ENCODE measurements around the gene APBB2. TPM values are rescaled to one million over a fixed set of nuclear protein-coding genes. Genes with fewer than 3 reads are reported as not detected.

Gene APBB2
- 0.23 TPM for polyA plus RNA-seq

- H3K27me3 Mint-ChIP-seq, result peaks cover 38% of the 10 kb centered on the region
- peaks cover 16 to 24% (median 22%) of the 10 kb centered on the region in 3 donors for H3K4me1 Mint-ChIP-seq
- H3K4me3 Mint-ChIP-seq, result peak within 1 kb of the TSS; percentile 80 to 95 (median 90)
- no peak within 1 kb of the TSS for H3K27ac Mint-ChIP-seq
- no peaks in the 10 kb centered on the region for H3K9me3 Mint-ChIP-seq
- peaks cover 2% of the 10 kb centered on the region for H3K36me3 Mint-ChIP-seq
These were observed at the start of gene APBB2 for GRCh38 chr4:41214136-41214824. Gene APBB2 (minus strand): TSS chr4:41214542. CDS start chr4:41033254, 181,288 bp downstream.

DNA sequence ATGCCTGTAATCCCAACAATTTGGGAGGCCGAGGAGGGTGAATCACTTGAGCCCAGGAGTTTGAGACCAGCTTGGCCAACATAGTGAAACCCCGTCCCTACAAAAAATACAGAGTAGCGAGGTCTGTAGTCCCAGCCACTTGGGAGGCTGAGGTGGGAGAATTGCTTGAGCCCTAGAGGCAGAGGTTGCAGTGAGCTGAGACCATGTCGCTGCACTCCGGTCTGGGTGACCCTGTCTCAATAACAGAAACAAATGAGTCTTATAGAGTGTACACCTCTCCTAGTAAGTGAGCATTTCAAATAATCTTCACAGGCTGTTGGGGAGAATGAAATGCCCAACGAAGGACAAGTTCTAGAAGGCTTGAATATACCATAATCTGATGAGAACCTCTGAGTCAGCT, 47.9 kb upstream of the APBB2 start:
- no peak overlapping the region for H3K27ac Mint-ChIP-seq
- no peaks in the 10 kb centered on the region for H3K9me3 Mint-ChIP-seq
- no peak overlapping the region for H3K4me3 Mint-ChIP-seq
- no peaks in the 10 kb centered on the region for H3K36me3 Mint-ChIP-seq
- peaks cover 15% of the 10 kb centered on the region for H3K27me3 Mint-ChIP-seq
- peaks cover 5 to 12% (median 6%) of the 10 kb centered on the region in 3 donors for H3K4me1 Mint-ChIP-seq

DNA sequence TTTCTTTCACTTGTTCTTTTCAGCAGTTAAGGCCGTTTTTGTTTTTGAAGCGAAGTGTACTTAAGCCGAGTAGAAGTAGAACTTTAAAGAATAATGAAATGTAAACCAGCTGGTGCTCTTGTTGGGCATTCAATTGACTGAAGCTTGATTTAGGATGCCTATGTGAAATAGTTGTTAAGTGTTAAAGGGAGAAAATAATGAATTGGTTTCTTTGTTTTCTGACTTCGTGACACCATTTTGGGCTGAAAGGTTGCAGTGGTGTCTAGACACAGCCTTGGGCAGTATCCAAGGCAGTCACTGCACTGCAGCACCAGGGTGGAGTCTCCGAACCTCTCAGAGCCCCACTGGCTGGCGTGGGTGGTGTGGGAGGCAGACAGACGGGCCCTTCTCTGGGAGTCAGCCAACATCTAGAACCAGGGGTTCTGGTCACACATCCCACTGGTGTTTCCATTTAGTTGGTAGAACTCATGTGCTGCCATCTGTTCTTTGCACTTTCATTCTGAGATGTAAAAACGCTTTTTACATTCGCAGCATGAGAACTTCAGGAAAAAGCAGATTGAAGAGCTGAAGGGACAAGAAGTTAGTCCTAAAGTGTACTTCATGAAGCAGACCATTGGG, 45.9 kb upstream of the APBB2 start:
- Mint-ChIP-seq H3K27ac (no peak overlapping the region), H3K4me3 (no peak overlapping the region), H3K4me1 (peaks cover 6 to 20% (median 14%) of the 10 kb centered on the region in 3 donors), H3K9me3 (no peaks in the 10 kb centered on the region), H3K27me3 (peaks cover 31% of the 10 kb centered on the region), H3K36me3 (no peaks in the 10 kb centered on the region)

DNA sequence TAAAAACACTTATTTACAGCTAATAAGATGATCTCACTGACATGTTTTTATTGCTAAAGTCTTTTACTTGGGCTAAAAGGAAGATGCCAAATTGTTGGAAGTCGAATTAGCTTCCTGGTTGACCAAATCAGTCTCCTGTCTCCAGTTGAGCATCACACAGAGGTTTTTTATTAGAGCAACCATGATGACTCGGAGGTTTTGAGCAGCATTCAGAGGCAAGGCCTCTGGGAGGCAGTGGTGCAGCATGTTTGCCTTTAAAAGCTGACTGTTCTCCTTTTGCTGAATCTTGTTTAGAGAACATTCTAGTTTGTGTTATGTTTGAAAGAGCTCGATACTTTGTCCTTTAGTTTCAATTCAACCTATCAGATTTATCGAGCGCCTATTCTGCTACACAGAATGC, 44.4 kb upstream of the APBB2 start:
- peaks cover 6 to 20% (median 14%) of the 10 kb centered on the region in 3 donors for H3K4me1 Mint-ChIP-seq
- H3K27me3 Mint-ChIP-seq, result peaks cover 41% of the 10 kb centered on the region
- H3K9me3 Mint-ChIP-seq, result no peaks in the 10 kb centered on the region
- H3K36me3 Mint-ChIP-seq, result no peaks in the 10 kb centered on the region
- peak overlapping the region in 1 of 4 donors; percentile 78 for H3K4me3 Mint-ChIP-seq
- H3K27ac Mint-ChIP-seq, result no peak overlapping the region

DNA sequence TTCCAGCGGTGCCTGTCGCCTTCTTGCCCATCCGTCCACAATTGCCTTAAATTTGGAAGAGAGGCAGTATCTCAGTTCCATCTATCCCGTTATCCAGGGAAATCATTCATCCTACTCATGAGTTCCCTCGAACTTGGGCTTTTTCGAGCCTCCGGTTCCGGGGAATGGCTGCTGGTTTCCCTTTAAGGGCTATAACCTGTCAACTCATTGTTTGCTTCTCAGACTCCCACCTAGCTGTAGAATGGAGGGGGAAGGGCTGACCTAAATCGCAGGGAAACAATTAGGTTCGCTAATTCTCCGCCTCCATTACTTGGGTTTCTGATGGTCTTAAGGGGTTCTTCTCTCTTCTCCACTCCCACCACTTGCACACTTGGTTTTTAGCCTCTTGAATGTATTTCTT, 43.6 kb upstream of the APBB2 start:
- Mint-ChIP-seq H3K27me3 (peaks cover 41% of the 10 kb centered on the region), H3K27ac (no peak overlapping the region), H3K4me3 (peak overlapping the region; percentile 68 to 89 (median 80)), H3K9me3 (no peaks in the 10 kb centered on the region), H3K36me3 (no peaks in the 10 kb centered on the region), H3K4me1 (peaks cover 6 to 20% (median 14%) of the 10 kb centered on the region in 3 donors)

- Mint-ChIP-seq H3K4me1 (peaks cover 6 to 20% (median 14%) of the 10 kb centered on the region in 3 donors), H3K27me3 (peaks cover 41% of the 10 kb centered on the region), H3K4me3 (peak overlapping the region in 3 of 4 donors; percentile 68 to 89 (median 82)), H3K9me3 (no peaks in the 10 kb centered on the region), H3K27ac (no peak overlapping the region), H3K36me3 (no peaks in the 10 kb centered on the region)
These were observed 43.0 kb upstream of the APBB2 start for GRCh38 chr4:41257257-41257901.

- H3K9me3 Mint-ChIP-seq, result no peaks in the 10 kb centered on the region
- peak within 1 kb of the TSS; percentile 39 to 89 (median 75) for H3K4me3 Mint-ChIP-seq
- H3K4me1 Mint-ChIP-seq, result peaks cover 6 to 20% (median 14%) of the 10 kb centered on the region in 3 donors
- no peak within 1 kb of the TSS for H3K27ac Mint-ChIP-seq
- no peaks in the 10 kb centered on the region for H3K36me3 Mint-ChIP-seq
- peaks cover 41% of the 10 kb centered on the region for H3K27me3 Mint-ChIP-seq
These were observed 42.5 kb upstream of the APBB2 start, which contains the start of gene UCHL1 for GRCh38 chr4:41256740-41257256. Gene UCHL1 (plus strand): TSS chr4:41256928. CDS start chr4:41256977, 49 bp downstream.

DNA sequence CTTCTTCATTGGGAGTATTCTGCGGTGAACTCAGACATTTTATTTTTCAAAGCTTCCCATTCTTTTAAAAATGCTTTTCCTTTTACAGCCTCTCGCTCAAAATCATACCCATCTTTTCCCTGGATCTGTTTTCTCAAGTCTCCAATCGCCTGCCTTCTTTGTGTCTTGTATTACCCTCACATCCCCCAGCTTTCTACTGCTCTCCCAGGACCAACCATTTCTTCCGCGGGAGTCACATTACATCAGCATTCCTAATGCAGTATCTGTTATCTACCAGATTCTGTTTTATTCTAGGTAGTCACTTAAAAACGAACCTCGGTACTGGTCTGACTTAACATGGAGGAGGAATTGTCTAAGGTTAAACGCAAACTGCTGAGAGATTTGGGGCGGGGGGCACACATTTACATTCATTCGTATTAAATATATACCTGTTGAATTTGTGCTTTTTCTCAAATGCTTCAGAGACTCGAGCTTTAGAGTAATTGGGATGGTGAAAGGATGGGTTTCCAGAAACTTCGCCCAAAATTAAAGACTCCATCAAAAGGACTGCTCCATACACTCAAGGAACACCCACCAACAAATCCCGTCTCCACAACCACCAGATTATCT, 41.9 kb upstream of the APBB2 start:
- Mint-ChIP-seq H3K36me3 (no peaks in the 10 kb centered on the region), H3K27ac (no peak overlapping the region), H3K4me1 (peaks cover 6 to 20% (median 14%) of the 10 kb centered on the region in 3 donors), H3K4me3 (peak overlapping the region; percentile 39 to 76 (median 66)), H3K9me3 (no peaks in the 10 kb centered on the region), H3K27me3 (peaks cover 36% of the 10 kb centered on the region)

- no peaks in the 10 kb centered on the region for H3K36me3 Mint-ChIP-seq
- no peak overlapping the region for H3K27ac Mint-ChIP-seq
- no peaks in the 10 kb centered on the region for H3K4me1 Mint-ChIP-seq
- peaks cover 5% of the 10 kb centered on the region for H3K27me3 Mint-ChIP-seq
- H3K4me3 Mint-ChIP-seq, result no peak overlapping the region
- H3K9me3 Mint-ChIP-seq, result peaks cover 0 to 2% (median 0%) of the 10 kb centered on the region in 3 donors
These were observed 31.6 kb upstream of the APBB2 start for GRCh38 chr4:41245983-41246382.

GRCh38 chr4:41241919-41242318, 27.6 kb upstream of the APBB2 start:
- H3K4me1 Mint-ChIP-seq, result no peaks in the 10 kb centered on the region
- peaks cover 0 to 2% (median 0%) of the 10 kb centered on the region in 3 donors for H3K9me3 Mint-ChIP-seq
- H3K27ac Mint-ChIP-seq, result no peak overlapping the region
- no peaks in the 10 kb centered on the region for H3K36me3 Mint-ChIP-seq
- peaks cover 2% of the 10 kb centered on the region for H3K27me3 Mint-ChIP-seq
- no peak overlapping the region for H3K4me3 Mint-ChIP-seq

DNA sequence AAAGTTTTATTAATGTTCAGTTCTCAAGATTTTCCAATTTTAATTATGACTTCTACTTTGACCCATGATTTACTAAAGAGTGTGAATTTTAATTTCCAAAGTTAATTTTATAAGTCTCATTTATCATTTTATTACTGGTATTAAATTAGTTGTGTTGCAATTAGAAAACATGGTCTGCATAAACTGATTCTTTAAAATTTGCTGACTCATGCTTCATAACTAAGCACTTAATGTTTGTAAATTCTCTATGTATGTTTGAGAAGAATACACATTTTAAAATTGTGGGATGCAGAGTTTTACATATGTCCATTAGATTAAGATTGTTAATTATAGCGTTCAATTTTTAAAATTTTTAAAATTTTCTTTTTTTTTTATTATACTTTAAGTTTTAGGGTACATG, 22.2 kb upstream of the APBB2 start:
- H3K36me3 Mint-ChIP-seq, result no peaks in the 10 kb centered on the region
- H3K9me3 Mint-ChIP-seq, result peaks cover 0 to 2% (median 0%) of the 10 kb centered on the region in 3 donors
- no peaks in the 10 kb centered on the region for H3K4me1 Mint-ChIP-seq

GRCh38 chr4:41236032-41236431, 21.7 kb upstream of the APBB2 start:
- no peaks in the 10 kb centered on the region for H3K4me1 Mint-ChIP-seq
- H3K27ac Mint-ChIP-seq, result no peak overlapping the region
- no peaks in the 10 kb centered on the region for H3K36me3 Mint-ChIP-seq
- peaks cover 7% of the 10 kb centered on the region for H3K27me3 Mint-ChIP-seq
- H3K9me3 Mint-ChIP-seq, result peaks cover 0 to 2% (median 0%) of the 10 kb centered on the region in 3 donors
- H3K4me3 Mint-ChIP-seq, result no peak overlapping the region

More for the DNA sequence above, 22.2 kb upstream of the APBB2 start:
- no peak overlapping the region for H3K27ac Mint-ChIP-seq
- H3K27me3 Mint-ChIP-seq, result peaks cover 7% of the 10 kb centered on the region
- H3K4me3 Mint-ChIP-seq, result no peak overlapping the region

DNA sequence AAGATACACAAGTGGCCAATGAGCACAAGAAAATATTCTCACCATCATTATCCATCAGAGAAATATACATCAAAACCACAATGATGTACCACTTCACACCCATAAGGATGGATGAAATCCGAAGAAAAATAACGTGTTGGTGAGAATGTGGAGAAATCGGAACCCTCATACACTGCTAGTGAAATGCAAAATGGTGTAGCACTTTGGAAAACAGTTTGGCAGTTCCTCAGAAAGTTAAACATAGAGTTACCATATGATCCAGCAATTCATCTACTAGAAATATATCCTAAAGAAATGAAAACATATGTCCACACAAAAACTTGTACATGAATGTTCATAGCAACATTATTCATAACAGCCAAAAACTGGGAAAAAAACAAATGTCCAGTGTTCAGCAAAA, 18.5 kb upstream of the APBB2 start:
- Mint-ChIP-seq H3K9me3 (no peaks in the 10 kb centered on the region), H3K36me3 (no peaks in the 10 kb centered on the region), H3K4me1 (no peaks in the 10 kb centered on the region), H3K27me3 (peaks cover 7% of the 10 kb centered on the region), H3K4me3 (no peak overlapping the region), H3K27ac (no peak overlapping the region)

DNA sequence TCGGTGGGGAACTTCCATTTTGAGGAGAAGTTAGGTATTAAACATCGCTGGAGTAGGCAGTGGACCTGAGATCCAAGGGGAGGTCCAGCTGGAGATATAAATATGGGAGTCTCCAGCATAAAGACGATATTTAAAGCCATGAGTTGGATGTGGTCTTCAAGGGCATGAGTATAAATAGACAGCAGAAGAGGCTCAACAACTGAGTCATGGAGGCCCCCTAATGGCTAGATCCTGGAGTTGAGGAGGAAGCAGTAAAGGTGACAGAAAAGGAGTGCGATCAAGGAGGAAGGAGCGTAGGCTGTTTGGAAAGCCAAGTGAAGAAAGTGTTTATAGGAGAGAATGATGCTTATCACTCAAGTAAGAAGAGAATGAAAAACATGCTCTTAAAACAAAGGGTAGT, 18.1 kb upstream of the APBB2 start:
- H3K27ac Mint-ChIP-seq, result no peak overlapping the region
- H3K27me3 Mint-ChIP-seq, result peaks cover 10% of the 10 kb centered on the region
- H3K36me3 Mint-ChIP-seq, result no peaks in the 10 kb centered on the region
- no peak overlapping the region for H3K4me3 Mint-ChIP-seq
- H3K9me3 Mint-ChIP-seq, result no peaks in the 10 kb centered on the region
- H3K4me1 Mint-ChIP-seq, result no peaks in the 10 kb centered on the region

DNA sequence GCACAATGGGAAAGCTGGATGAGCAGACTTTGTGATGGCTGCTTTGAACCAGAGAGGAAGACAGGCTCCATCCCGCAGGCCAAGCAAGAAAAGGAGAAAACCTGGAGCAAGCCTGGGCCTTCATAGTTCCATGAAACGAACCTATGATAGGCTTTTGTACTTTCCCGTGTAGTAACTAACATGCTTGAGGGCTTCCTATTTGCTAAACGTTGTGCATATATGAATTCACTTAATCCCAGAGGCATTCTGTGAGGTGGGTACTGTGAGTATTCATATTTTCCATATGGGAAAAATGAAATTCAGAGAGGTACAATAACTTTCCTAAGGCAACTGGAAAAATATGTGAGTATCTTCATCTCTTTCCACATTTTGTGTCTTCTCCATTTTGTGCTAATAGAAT, 13.6 kb upstream of the APBB2 start:
- Mint-ChIP-seq H3K27ac (no peak overlapping the region), H3K36me3 (no peaks in the 10 kb centered on the region), H3K4me3 (no peak overlapping the region), H3K4me1 (no peaks in the 10 kb centered on the region), H3K9me3 (no peaks in the 10 kb centered on the region), H3K27me3 (peaks cover 10% of the 10 kb centered on the region)

Data from IgD-negative memory B cell (primary cell).